ENCODE results near the gene NTSR1. TPM values are rescaled to one million over a fixed set of nuclear protein-coding genes. Genes with fewer than 3 reads are reported as not detected.

The NTSR1 gene
- total and polyA plus RNA-seq, 2 of the 8 experiments (the other 6 are each of a cell fraction or from before 2014, with no cell fraction given), result 0.53 to 0.89 TPM

- Histone ChIP-seq H3K23ac (ENCODE audit: insufficient read length) (no peak overlapping the region), H2BK5ac (ENCODE audit: low read depth, low read length) (no peak overlapping the region), H3K9ac (replicated peaks in 1 of 4; ENCODE audit: extremely low read depth in 1 of 4, low read depth in 3 of 4, low read length in 3 of 4) (no peak overlapping the region), H3K79me2 (ENCODE audit: control insufficient read depth in 1 of 2, insufficient read depth in 2 of 2, low read length in 2 of 2) (no peaks in the 10 kb centered on the region), H4K91ac (replicated peaks; ENCODE audit: insufficient read length, low read length) (peak overlapping the region; percentile 54), H2BK20ac (ENCODE audit: low read length) (no peak overlapping the region), H3K4ac (replicated peaks; ENCODE audit: insufficient read length, low read depth, low read length) (peak overlapping the region; percentile 35), H3K4me3 (ENCODE audit: extremely low read depth in 1 of 4, insufficient read depth in 2 of 4, low read depth in 3 of 4, low read length in 4 of 4) (no peak overlapping the region), H3K4me2 (ENCODE audit: insufficient read depth in 1 of 2, low read depth in 2 of 2, low read length in 2 of 2) (no peak overlapping the region), H3K27ac (ENCODE audit: low read depth, low read length) (no peak overlapping the region), H3K36me3 (ENCODE audit: control insufficient read depth in 2 of 4, insufficient read depth in 4 of 4, low read length in 3 of 4) (no peaks in the 10 kb centered on the region), H3K14ac (ENCODE audit: insufficient read length) (no peak overlapping the region), H2BK12ac (ENCODE audit: low read depth, low read length) (no peak overlapping the region), H3K4me1 (replicated peaks in 1 of 4; ENCODE audit: control insufficient read depth in 3 of 4, insufficient read depth in 4 of 4, low read length in 3 of 4) (no peaks in the 10 kb centered on the region), H2AFZ (ENCODE audit: low read length) (no peak overlapping the region), H3K9me3 (ENCODE audit: insufficient read depth in 2 of 2, low read depth in 1 of 2, low read length in 1 of 2) (no peaks in the 10 kb centered on the region), H2BK120ac (replicated peaks; ENCODE audit: low read depth, low read length) (no peak overlapping the region), H3K18ac (ENCODE audit: extremely low read depth, low read length) (no peak overlapping the region), H3K27me3 (replicated peaks in 1 of 4; ENCODE audit: control insufficient read depth in 3 of 4, extremely low read depth in 1 of 4, insufficient read depth in 3 of 4, low read length in 3 of 4) (no peaks in the 10 kb centered on the region; a peak in 1 of 7 replicates), H3K23me2 (ENCODE audit: low read depth, low read length) (no peaks in the 10 kb centered on the region), H2AK5ac (ENCODE audit: low read depth, low read length) (no peak overlapping the region), H4K5ac (ENCODE audit: insufficient read length, low read depth, low read length) (no peak overlapping the region), H4K20me1 (replicated peaks in 1 of 2; ENCODE audit: control insufficient read depth in 1 of 2, insufficient read depth in 2 of 2, low read length in 2 of 2) (peaks cover 0 to 4% of the 10 kb centered on the region in 2 experiments), H3K79me1 (ENCODE audit: low read depth, low read length) (no peaks in the 10 kb centered on the region), H4K8ac (ENCODE audit: extremely low read depth, insufficient read depth, low read length) (no peak overlapping the region), H2BK15ac (ENCODE audit: low read length) (0 out of 2 replicates have a peak overlapping the region, but pooled peaks have one; percentile 46), H3K56ac (replicated peaks; ENCODE audit: insufficient read length, low read depth, low read length) (no peak overlapping the region)
- DNase-seq (ENCODE audit: low read depth in 1 of 2, low spot score in 2 of 2) (no peak), FAIRE-seq (no peak)
- TF ChIP-seq RAD21 (IDR thresholded peaks at IDR 0.05 in 1 of 2, conservative IDR thresholded peaks at IDR 0.05 in 1 of 2; ENCODE audit: low read depth in 2 of 2, low read length in 2 of 2) (no peak), ZNF274 (IDR thresholded peaks at IDR 0.05; ENCODE audit: borderline replicate concordance, extremely low read depth, low read length) (no peak), KDM5A (IDR thresholded peaks at IDR 0.05; ENCODE audit: low read length) (no peak), RXRA (IDR thresholded peaks at IDR 0.05; ENCODE audit: insufficient read depth, low read depth, low read length) (no peak), SP4 (IDR thresholded peaks at IDR 0.05; ENCODE audit: low read length) (no peak), KDM1A (IDR thresholded peaks at IDR 0.05; ENCODE audit: borderline replicate concordance, low read length) (no peak), EGR1 (IDR thresholded peaks at IDR 0.05; ENCODE audit: borderline replicate concordance, low read depth, low read length) (no peak), MAFK (IDR thresholded peaks at IDR 0.05; ENCODE audit: low read depth, low read length) (no peak), POLR2A (IDR thresholded peaks at IDR 0.05; ENCODE audit: control extremely low read depth in 1 of 2, low read depth in 2 of 2, low read length in 2 of 2) (no peak), RFX5 (IDR thresholded peaks at IDR 0.05; ENCODE audit: borderline replicate concordance, low read depth, low read length) (no peak)
- ChIA-PET POLR2A (ENCODE audit: partially characterized antibody) (interaction anchor here (1.4 kb wide), 2 partner anchors 10 to 202 kb away, joined by 3 to 4 read pairs; no protein-coding TSS in a partner anchor), CTCF (ENCODE audit: partially characterized antibody) (interaction anchor here (0.8 to 2.6 kb wide), 7 partner anchors 8 to 96 kb away, joined by 3 to 13 read pairs (median 4); partner anchors contain the start of gene NTSR1)
- WGBS, 2 experiments (ENCODE audit: extremely low coverage in 1 of 2, insufficient coverage in 1 of 2, insufficient read length in 1 of 2, insufficient replicate concordance in 2 of 2, low coverage in 1 of 2, low lambda C conversion rate in 2 of 2, missing lambda C conversion rate in 1 of 2), result 89% methylated on average over 32 of the region's 32 CpGs; no CpG with 5 or more reads in 1 of the 2 experiments
These were observed 12.9 kb upstream of the NTSR1 start for GRCh38 chr20:62695448-62696414.
